PC-9 (cell line): Measurements from ENCODE around the gene HSP90AB1.

ENCODE experiments used
- CTCF ChIP-seq: fragments of 200-600 bp; sonication (generic); conservative IDR thresholded peaks from 2 replicates; pipeline ENCODE4 v1.6.1; 2017; ENCODE audit warnings: mixed run types, antibody characterized with exemption, mild to moderate bottlenecking, moderate library complexity
- EZH2 ChIP-seq: fragments of 200-600 bp; sonication (generic); IDR thresholded peaks from 2 replicates; pipeline ENCODE4 v1.8.0; 2017; ENCODE audit warnings: antibody characterized with exemption, low read depth

GRCh38 chr6:44272999-44273566, 26.2 kb downstream of the HSP90AB1 start:
- TF ChIP-seq CTCF (no peak), EZH2 (no peak)
